Measurements from ENCODE around the gene SLC35F4. TPM values are rescaled to one million over a fixed set of nuclear protein-coding genes. Genes with fewer than 3 reads are reported as not detected.
A peak's percentile ranks its signal among the peaks of the same experiment; 100 is the strongest.

The SLC35F4 gene
- total RNA-seq, 1 experiment from 2014 or later = not detected

GRCh38 chr14:57871459-57872080 is 5.7 kb upstream of the SLC35F4 start:
- no peak for TF ChIP-seq SP1 (IDR thresholded peaks at IDR 0.05; ENCODE audit: low read depth)
- TF ChIP-seq CTCF (IDR thresholded peaks at IDR 0.05 in 2 of 3, conservative IDR thresholded peaks at IDR 0.05 in 1 of 3; ENCODE audit: borderline replicate concordance in 1 of 3, insufficient read depth in 1 of 3, low read depth in 2 of 3, low read length in 2 of 3) = peak; percentile 64 to 89 (median 83); a peak in 5 of 6 replicates
- TF ChIP-seq ZNF274 (IDR thresholded peaks at IDR 0.05; ENCODE audit: low read depth, low read length) = no peak
- TF ChIP-seq SRF (IDR thresholded peaks at IDR 0.05; ENCODE audit: low read depth) = no peak
- TF ChIP-seq ELF1 (IDR thresholded peaks at IDR 0.05; ENCODE audit: borderline replicate concordance, low read depth) = no peak
- no peak for TF ChIP-seq YY1 (IDR thresholded peaks at IDR 0.05; ENCODE audit: extremely low read depth, insufficient replicate concordance, low read depth, low read length)
- TF ChIP-seq REST (IDR thresholded peaks at IDR 0.05; ENCODE audit: low read depth) = no peak
- no peak for TF ChIP-seq MAX (IDR thresholded peaks at IDR 0.05)
- TF ChIP-seq RAD21 (IDR thresholded peaks at IDR 0.05; ENCODE audit: low read depth) = peak; percentile 74
- TF ChIP-seq ZBTB33 (IDR thresholded peaks at IDR 0.05; ENCODE audit: extremely low read depth, insufficient replicate concordance, low read length) = no peak
- no peak for TF ChIP-seq SIN3A (IDR thresholded peaks at IDR 0.05; ENCODE audit: low read depth)
- no peak for TF ChIP-seq EZH2phosphoT487 (IDR thresholded peaks at IDR 0.05; ENCODE audit: borderline replicate concordance)
- peaks cover 21% of the 10 kb centered on the region; the same call in 1 of the 2 replicates for H3K27me3 ChIP-seq (ENCODE audit: insufficient read depth, low read length)
- H3K4me2 ChIP-seq (ENCODE audit: low read length) = no peak overlapping the region
- no peaks in the 10 kb centered on the region for H3K9me3 ChIP-seq (ENCODE audit: control insufficient read depth in 1 of 2, insufficient read depth in 1 of 2, low read depth in 1 of 2, low read length in 2 of 2)
- H3K4me3 ChIP-seq (replicated peaks in 1 of 2; ENCODE audit: low read depth in 1 of 2, low read length in 2 of 2) = no peak overlapping the region
- H3K36me3 ChIP-seq (ENCODE audit: control insufficient read depth in 1 of 2, insufficient read depth in 2 of 2, low read length in 2 of 2) = no peaks in the 10 kb centered on the region
- H2AFZ ChIP-seq (ENCODE audit: low read depth, low read length, poor library complexity, severe bottlenecking) = no peak overlapping the region
- H3K27ac ChIP-seq (ENCODE audit: low read depth, low read length) = no peak overlapping the region
- ATAC-seq (peak; percentile 88), DNase-seq (ENCODE audit: low read depth, low spot score) (peak; percentile 35)
- ChIA-PET RAD21 (ENCODE audit: low non-redundant PET in 1 of 2, low total read pairs in 2 of 2, uncharacterized antibody in 2 of 2, unreplicated experiment in 2 of 2) (interaction anchor here in 1 of 2 experiments (1.1 kb wide), 1 partner anchor 179 kb away, joined by 4 read pairs; no protein-coding TSS in a partner anchor), POLR2A (no interaction called here), CTCF (interaction anchor here (0.7 to 3.8 kb wide), 8 partner anchors 9 to 384 kb away, joined by 3 to 55 read pairs (median 4); no protein-coding TSS in a partner anchor)
- no TSS peak for BruUV-seq (replicated peaks)
- no peaks in the 10 kb centered on the region for H3K4me1 ChIP-seq (ENCODE audit: control insufficient read depth in 1 of 2, insufficient read depth in 2 of 2, low read length in 2 of 2)
- H4K20me1 ChIP-seq (ENCODE audit: insufficient read depth) = no peaks in the 10 kb centered on the region
- H3K79me2 ChIP-seq (ENCODE audit: insufficient read depth, low read length) = no peaks in the 10 kb centered on the region
- intact Hi-C loops (cut with micrococcal nuclease) = loop anchor here (1.0 to 5.0 kb wide), 2 partner anchors 179 to 339 kb away; no protein-coding TSS in a partner anchor
- H3K9ac ChIP-seq (ENCODE audit: low read length) = no peak overlapping the region
- H3K9me2 ChIP-seq (ENCODE audit: insufficient read depth) = no peaks in the 10 kb centered on the region
